GM23338 (cell line): ENCODE measurements around the gene MKRN1.

Source experiments
- CREB1 ChIP-seq: fragments of 250-450 bp; sonication (Bioruptor Pico); IDR thresholded peaks from 2 replicates; pipeline ENCODE4 v1.5.0; 2020; ENCODE audit warnings: low read depth, mild to moderate bottlenecking, moderate library complexity
- EZH2 ChIP-seq: fragments of 200-600 bp; sonication (generic); IDR thresholded peaks from one replicate; pipeline ENCODE4 v1.8.0; 2017; ENCODE audit warnings: antibody characterized with exemption, mild to moderate bottlenecking, low read depth; ENCODE audit not compliant: unreplicated experiment
- EZH2phosphoT487 ChIP-seq: fragments of 200-600 bp; sonication (generic); IDR thresholded peaks from one replicate; pipeline ENCODE4 v1.8.1; 2018; ENCODE audit warnings: antibody characterized with exemption; ENCODE audit not compliant: unreplicated experiment
- JUNB ChIP-seq: IDR thresholded peaks from one replicate; pipeline ENCODE4 v1.6.1; 2016; ENCODE audit warnings: antibody characterized with exemption; ENCODE audit not compliant: unreplicated experiment
- NANOG ChIP-seq: IDR thresholded peaks from 2 replicates; pipeline ENCODE4 v1.6.1; 2016; ENCODE audit warnings: antibody characterized with exemption, borderline replicate concordance
- POLR2AphosphoS5 ChIP-seq: IDR thresholded peaks from 2 replicates; pipeline ENCODE4 v1.6.1; 2016; ENCODE audit warnings: antibody characterized with exemption, low read depth
- REST ChIP-seq: IDR thresholded peaks from one replicate; pipeline ENCODE4 v1.6.1; 2018; ENCODE audit warnings: antibody characterized with exemption; ENCODE audit not compliant: unreplicated experiment
- STAT1 ChIP-seq: IDR thresholded peaks from one replicate; pipeline ENCODE4 v1.6.1; 2016; ENCODE audit warnings: antibody characterized with exemption; ENCODE audit not compliant: unreplicated experiment
- ZNF114 ChIP-seq: fragments of 250-450 bp; sonication (Bioruptor Pico); IDR thresholded peaks from 2 replicates; pipeline ENCODE4 v1.5.0; 2020; ENCODE audit warnings: mild to moderate bottlenecking, moderate library complexity
- ZNF331 ChIP-seq: fragments of 250-450 bp; sonication (Bioruptor Pico); IDR thresholded peaks from 2 replicates; pipeline ENCODE4 v1.5.0; 2020; ENCODE audit warnings: low read depth, mild to moderate bottlenecking, moderate library complexity
- TF ChIP-seq, protein P1 (sequence below), 2 experiments: fragments of 200-600 bp in 1 of 2; sonication (generic) in 1 of 2; conservative IDR thresholded peaks; 2 replicates each; pipeline versions ENCODE4 v1.5.1 to v1.6.1; 2016 to 2017; ENCODE audit warnings: antibody characterized with exemption in 2 of 2, low read depth in 2 of 2, mild to moderate bottlenecking in 2 of 2, moderate library complexity in 1 of 2
- TF ChIP-seq, protein P2 (sequence below): IDR thresholded peaks from 2 replicates; pipeline ENCODE4 v1.6.1; 2016; ENCODE audit warnings: antibody characterized with exemption
- TF ChIP-seq, protein P3 (sequence below): fragments of 250-450 bp; sonication (Bioruptor Pico); IDR thresholded peaks from 2 replicates; pipeline ENCODE4 v1.5.0; 2020; ENCODE audit warnings: mild to moderate bottlenecking, moderate library complexity

DNA sequence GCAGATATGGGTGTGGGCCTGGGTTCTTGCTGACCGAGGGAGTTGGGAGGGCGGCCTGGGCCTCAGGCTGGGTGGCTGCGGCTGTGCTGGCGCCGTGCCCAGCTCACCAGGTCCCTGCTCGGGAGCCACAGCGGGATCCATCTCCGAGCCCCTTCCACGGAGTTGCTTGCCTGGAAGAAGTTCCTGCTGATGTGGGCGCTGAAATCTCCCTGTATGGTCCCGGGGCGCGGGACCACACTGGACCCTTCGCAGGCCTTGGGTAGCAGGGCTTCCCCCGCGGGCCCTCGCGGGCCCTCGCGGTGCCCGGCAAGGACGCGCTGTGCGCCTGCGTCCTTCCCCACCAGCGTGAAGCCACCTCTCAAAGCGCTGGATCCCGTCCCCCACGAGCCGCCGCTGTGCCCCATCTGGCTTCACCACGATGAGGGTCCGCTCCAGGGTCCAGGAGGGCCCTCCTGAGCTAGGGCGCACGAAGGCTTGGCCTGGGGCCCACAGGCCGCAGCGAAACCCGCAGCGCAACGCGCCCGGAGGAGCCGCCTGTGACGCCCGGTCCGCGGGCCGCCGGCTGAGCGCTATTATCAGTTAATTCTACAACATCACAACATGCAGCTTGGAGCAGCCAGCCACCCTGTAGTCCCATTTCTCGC lies 43.9 kb downstream of the MKRN1 start:
- TF ChIP-seq, protein P1, sequence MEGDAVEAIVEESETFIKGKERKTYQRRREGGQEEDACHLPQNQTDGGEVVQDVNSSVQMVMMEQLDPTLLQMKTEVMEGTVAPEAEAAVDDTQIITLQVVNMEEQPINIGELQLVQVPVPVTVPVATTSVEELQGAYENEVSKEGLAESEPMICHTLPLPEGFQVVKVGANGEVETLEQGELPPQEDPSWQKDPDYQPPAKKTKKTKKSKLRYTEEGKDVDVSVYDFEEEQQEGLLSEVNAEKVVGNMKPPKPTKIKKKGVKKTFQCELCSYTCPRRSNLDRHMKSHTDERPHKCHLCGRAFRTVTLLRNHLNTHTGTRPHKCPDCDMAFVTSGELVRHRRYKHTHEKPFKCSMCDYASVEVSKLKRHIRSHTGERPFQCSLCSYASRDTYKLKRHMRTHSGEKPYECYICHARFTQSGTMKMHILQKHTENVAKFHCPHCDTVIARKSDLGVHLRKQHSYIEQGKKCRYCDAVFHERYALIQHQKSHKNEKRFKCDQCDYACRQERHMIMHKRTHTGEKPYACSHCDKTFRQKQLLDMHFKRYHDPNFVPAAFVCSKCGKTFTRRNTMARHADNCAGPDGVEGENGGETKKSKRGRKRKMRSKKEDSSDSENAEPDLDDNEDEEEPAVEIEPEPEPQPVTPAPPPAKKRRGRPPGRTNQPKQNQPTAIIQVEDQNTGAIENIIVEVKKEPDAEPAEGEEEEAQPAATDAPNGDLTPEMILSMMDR (conservative IDR thresholded peaks at IDR 0.05; ENCODE audit: low read depth in 2 of 2) = no peak
- TF ChIP-seq POLR2AphosphoS5 (no peak), EZH2 (no peak), ZNF331 (CRISPR knock-in tag) (no peak), ZNF114 (CRISPR knock-in tag) (no peak), EZH2phosphoT487 (no peak), REST (no peak), JUNB (no peak), NANOG (no peak), STAT1 (no peak), CREB1 (no peak)
- TF ChIP-seq, protein P2, sequence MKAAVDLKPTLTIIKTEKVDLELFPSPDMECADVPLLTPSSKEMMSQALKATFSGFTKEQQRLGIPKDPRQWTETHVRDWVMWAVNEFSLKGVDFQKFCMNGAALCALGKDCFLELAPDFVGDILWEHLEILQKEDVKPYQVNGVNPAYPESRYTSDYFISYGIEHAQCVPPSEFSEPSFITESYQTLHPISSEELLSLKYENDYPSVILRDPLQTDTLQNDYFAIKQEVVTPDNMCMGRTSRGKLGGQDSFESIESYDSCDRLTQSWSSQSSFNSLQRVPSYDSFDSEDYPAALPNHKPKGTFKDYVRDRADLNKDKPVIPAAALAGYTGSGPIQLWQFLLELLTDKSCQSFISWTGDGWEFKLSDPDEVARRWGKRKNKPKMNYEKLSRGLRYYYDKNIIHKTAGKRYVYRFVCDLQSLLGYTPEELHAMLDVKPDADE = no peak
- TF ChIP-seq, protein P3, sequence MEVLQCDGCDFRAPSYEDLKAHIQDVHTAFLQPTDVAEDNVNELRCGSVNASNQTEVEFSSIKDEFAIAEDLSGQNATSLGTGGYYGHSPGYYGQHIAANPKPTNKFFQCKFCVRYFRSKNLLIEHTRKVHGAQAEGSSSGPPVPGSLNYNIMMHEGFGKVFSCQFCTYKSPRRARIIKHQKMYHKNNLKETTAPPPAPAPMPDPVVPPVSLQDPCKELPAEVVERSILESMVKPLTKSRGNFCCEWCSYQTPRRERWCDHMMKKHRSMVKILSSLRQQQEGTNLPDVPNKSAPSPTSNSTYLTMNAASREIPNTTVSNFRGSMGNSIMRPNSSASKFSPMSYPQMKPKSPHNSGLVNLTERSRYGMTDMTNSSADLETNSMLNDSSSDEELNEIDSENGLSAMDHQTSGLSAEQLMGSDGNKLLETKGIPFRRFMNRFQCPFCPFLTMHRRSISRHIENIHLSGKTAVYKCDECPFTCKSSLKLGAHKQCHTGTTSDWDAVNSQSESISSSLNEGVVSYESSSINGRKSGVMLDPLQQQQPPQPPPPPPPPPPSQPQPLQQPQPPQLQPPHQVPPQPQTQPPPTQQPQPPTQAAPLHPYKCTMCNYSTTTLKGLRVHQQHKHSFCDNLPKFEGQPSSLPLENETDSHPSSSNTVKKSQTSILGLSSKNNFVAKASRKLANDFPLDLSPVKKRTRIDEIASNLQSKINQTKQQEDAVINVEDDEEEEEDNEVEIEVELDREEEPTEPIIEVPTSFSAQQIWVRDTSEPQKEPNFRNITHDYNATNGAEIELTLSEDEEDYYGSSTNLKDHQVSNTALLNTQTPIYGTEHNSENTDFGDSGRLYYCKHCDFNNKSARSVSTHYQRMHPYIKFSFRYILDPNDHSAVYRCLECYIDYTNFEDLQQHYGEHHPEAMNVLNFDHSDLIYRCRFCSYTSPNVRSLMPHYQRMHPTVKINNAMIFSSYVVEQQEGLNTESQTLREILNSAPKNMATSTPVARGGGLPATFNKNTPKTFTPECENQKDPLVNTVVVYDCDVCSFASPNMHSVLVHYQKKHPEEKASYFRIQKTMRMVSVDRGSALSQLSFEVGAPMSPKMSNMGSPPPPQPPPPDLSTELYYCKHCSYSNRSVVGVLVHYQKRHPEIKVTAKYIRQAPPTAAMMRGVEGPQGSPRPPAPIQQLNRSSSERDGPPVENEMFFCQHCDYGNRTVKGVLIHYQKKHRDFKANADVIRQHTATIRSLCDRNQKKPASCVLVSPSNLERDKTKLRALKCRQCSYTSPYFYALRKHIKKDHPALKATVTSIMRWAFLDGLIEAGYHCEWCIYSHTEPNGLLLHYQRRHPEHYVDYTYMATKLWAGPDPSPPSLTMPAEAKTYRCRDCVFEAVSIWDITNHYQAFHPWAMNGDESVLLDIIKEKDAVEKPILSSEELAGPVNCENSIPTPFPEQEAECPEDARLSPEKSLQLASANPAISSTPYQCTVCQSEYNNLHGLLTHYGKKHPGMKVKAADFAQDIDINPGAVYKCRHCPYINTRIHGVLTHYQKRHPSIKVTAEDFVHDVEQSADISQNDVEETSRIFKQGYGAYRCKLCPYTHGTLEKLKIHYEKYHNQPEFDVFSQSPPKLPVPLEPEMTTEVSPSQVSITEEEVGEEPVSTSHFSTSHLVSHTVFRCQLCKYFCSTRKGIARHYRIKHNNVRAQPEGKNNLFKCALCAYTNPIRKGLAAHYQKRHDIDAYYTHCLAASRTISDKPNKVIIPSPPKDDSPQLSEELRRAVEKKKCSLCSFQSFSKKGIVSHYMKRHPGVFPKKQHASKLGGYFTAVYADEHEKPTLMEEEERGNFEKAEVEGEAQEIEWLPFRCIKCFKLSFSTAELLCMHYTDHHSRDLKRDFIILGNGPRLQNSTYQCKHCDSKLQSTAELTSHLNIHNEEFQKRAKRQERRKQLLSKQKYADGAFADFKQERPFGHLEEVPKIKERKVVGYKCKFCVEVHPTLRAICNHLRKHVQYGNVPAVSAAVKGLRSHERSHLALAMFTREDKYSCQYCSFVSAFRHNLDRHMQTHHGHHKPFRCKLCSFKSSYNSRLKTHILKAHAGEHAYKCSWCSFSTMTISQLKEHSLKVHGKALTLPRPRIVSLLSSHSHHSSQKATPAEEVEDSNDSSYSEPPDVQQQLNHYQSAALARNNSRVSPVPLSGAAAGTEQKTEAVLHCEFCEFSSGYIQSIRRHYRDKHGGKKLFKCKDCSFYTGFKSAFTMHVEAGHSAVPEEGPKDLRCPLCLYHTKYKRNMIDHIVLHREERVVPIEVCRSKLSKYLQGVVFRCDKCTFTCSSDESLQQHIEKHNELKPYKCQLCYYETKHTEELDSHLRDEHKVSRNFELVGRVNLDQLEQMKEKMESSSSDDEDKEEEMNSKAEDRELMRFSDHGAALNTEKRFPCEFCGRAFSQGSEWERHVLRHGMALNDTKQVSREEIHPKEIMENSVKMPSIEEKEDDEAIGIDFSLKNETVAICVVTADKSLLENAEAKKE = no peak
